GM18867 (cell line): ENCODE data around the gene PDGFRB.

ENCODE experiments used
- ATAC-seq: cut with Tn5 transposase; IDR thresholded peaks from one replicate; pipeline ENCODE4 v1.9.1; 2021; ENCODE audit warnings: mild to moderate bottlenecking, moderate library complexity; ENCODE audit not compliant: unreplicated experiment

PDGFRB gene

GRCh38 chr5:150069672-150070627 is 85.7 kb downstream of the PDGFRB start:
- no peak for ATAC-seq

- ATAC-seq, result no peak
These were observed 86.5 kb downstream of the PDGFRB start for GRCh38 chr5:150068961-150069645.

- no peak for ATAC-seq
These were observed 87.2 kb downstream of the PDGFRB start for GRCh38 chr5:150068472-150068871.

- ATAC-seq, result no peak
These were observed 87.6 kb downstream of the PDGFRB start for GRCh38 chr5:150068071-150068470.

GRCh38 chr5:150067405-150067960 is 88.2 kb downstream of the PDGFRB start:
- ATAC-seq, result no peak

- ATAC-seq, result no peak
These were observed 88.7 kb downstream of the PDGFRB start for GRCh38 chr5:150066901-150067396.

GRCh38 chr5:150066436-150066835 is 89.2 kb downstream of the PDGFRB start:
- ATAC-seq, result no peak

- no peak for ATAC-seq
These were observed 89.8 kb downstream of the PDGFRB start for GRCh38 chr5:150065886-150066285.

GRCh38 chr5:150065346-150065745 is 90.3 kb downstream of the PDGFRB start:
- ATAC-seq, result no peak

GRCh38 chr5:150064681-150065220 is 90.9 kb downstream of the PDGFRB start:
- no peak for ATAC-seq
